ENCODE data around the gene VSIG1. TPM values are rescaled to one million over a fixed set of nuclear protein-coding genes. Genes with fewer than 3 reads are reported as not detected.

VSIG1 gene
- total RNA-seq, 1 experiment from 2014 or later = not detected

GRCh38 chrX:108121291-108121690, 76.4 kb downstream of the VSIG1 start:
- H3K36me3 ChIP-seq (ENCODE audit: low read depth) = no peaks in the 10 kb centered on the region
- intact Hi-C loops (cut with micrococcal nuclease; ENCODE audit: unreplicated experiment) = no loop called here
- H4K20me1 ChIP-seq (ENCODE audit: insufficient read depth) = no peaks in the 10 kb centered on the region
- no peaks in the 10 kb centered on the region for H3F3A ChIP-seq (ENCODE audit: insufficient read depth, low read depth)
- no peaks in the 10 kb centered on the region for H3K79me2 ChIP-seq (ENCODE audit: low read depth)
- TF ChIP-seq EZH2 (IDR thresholded peaks at IDR 0.05; ENCODE audit: low read depth) (no peak), CTCF (conservative IDR thresholded peaks at IDR 0.05) (no peak)
- no peak overlapping the region for H2AFZ ChIP-seq
- H3K27ac ChIP-seq = no peak overlapping the region
- H3K9me3 ChIP-seq (ENCODE audit: insufficient read depth, low read depth) = no peaks in the 10 kb centered on the region
- H3K4me1 ChIP-seq (replicated peaks; ENCODE audit: insufficient read depth) = no peaks in the 10 kb centered on the region
- BruUV-seq (replicated peaks) = no TSS peak
- CTCF ChIA-PET = no interaction called here
- H3K4me2 ChIP-seq = no peak overlapping the region
- POLR2A ChIA-PET (ENCODE audit: unreplicated experiment) = no interaction called here
- DNase-seq = no peak
- no peaks in the 10 kb centered on the region for H3K9me2 ChIP-seq (ENCODE audit: insufficient read depth)
- no peaks in the 10 kb centered on the region for H3K27me3 ChIP-seq (ENCODE audit: insufficient read depth, low read depth)
- H3K4me3 ChIP-seq = no peak overlapping the region

DNA sequence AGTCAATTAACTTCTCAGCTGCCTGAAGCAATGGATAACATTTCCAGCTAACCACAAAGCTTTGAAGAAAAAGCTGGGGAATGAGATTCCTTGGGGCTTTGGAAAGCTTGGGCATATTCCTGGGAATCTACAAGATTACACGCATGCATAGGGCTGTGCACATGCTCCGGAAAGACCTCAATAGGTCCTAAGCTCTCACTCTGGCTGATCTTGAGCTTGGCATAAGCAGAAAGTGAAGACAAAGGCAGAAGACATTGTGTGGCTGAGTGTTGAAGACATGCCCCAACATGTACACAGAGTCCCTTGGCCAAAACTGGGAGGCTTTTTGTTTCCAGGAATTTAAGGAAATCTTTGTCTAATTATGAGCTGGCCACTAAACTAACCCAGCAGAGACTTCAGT, 77.9 kb downstream of the VSIG1 start:
- DNase-seq = no peak
- no peak overlapping the region for H3K4me2 ChIP-seq

GRCh38 chrX:108123591-108124366, 78.9 kb downstream of the VSIG1 start:
- H3K9me3 ChIP-seq (ENCODE audit: insufficient read depth, low read depth) = no peaks in the 10 kb centered on the region
- H3F3A ChIP-seq (ENCODE audit: insufficient read depth, low read depth) = no peaks in the 10 kb centered on the region
- intact Hi-C loops (cut with micrococcal nuclease; ENCODE audit: unreplicated experiment) = no loop called here
- H3K4me2 ChIP-seq = no peak overlapping the region
- TF ChIP-seq CTCF (conservative IDR thresholded peaks at IDR 0.05) (no peak), EZH2 (IDR thresholded peaks at IDR 0.05; ENCODE audit: low read depth) (no peak)
- CTCF ChIA-PET = no interaction called here
- no peak for DNase-seq
- POLR2A ChIA-PET (ENCODE audit: unreplicated experiment) = no interaction called here
- no peaks in the 10 kb centered on the region for H4K20me1 ChIP-seq (ENCODE audit: insufficient read depth)
- no peak overlapping the region for H3K27ac ChIP-seq
- no peaks in the 10 kb centered on the region for H3K4me1 ChIP-seq (replicated peaks; ENCODE audit: insufficient read depth)
- BruUV-seq (replicated peaks) = no TSS peak
- no peaks in the 10 kb centered on the region for H3K36me3 ChIP-seq (ENCODE audit: low read depth)
- H3K27me3 ChIP-seq (ENCODE audit: insufficient read depth, low read depth) = no peaks in the 10 kb centered on the region
- no peaks in the 10 kb centered on the region for H3K9me2 ChIP-seq (ENCODE audit: insufficient read depth)
- H3K79me2 ChIP-seq (ENCODE audit: low read depth) = no peaks in the 10 kb centered on the region
- no peak overlapping the region for H3K4me3 ChIP-seq
- H2AFZ ChIP-seq = no peak overlapping the region

More for the DNA sequence above, 77.9 kb downstream of the VSIG1 start:
- TF ChIP-seq EZH2 (IDR thresholded peaks at IDR 0.05; ENCODE audit: low read depth) (no peak), CTCF (conservative IDR thresholded peaks at IDR 0.05) (no peak)
- no peaks in the 10 kb centered on the region for H3K79me2 ChIP-seq (ENCODE audit: low read depth)
- H3K4me3 ChIP-seq = no peak overlapping the region
- no peaks in the 10 kb centered on the region for H3K4me1 ChIP-seq (replicated peaks; ENCODE audit: insufficient read depth)
- H3K27me3 ChIP-seq (ENCODE audit: insufficient read depth, low read depth) = no peaks in the 10 kb centered on the region
- H3K9me3 ChIP-seq (ENCODE audit: insufficient read depth, low read depth) = no peaks in the 10 kb centered on the region
- no peaks in the 10 kb centered on the region for H3F3A ChIP-seq (ENCODE audit: insufficient read depth, low read depth)
- POLR2A ChIA-PET (ENCODE audit: unreplicated experiment) = no interaction called here
- no peaks in the 10 kb centered on the region for H3K36me3 ChIP-seq (ENCODE audit: low read depth)
- no peaks in the 10 kb centered on the region for H3K9me2 ChIP-seq (ENCODE audit: insufficient read depth)
- no peak overlapping the region for H2AFZ ChIP-seq
- H3K27ac ChIP-seq = no peak overlapping the region
- no peaks in the 10 kb centered on the region for H4K20me1 ChIP-seq (ENCODE audit: insufficient read depth)
- BruUV-seq (replicated peaks) = no TSS peak
- CTCF ChIA-PET = no interaction called here
- intact Hi-C loops (cut with micrococcal nuclease; ENCODE audit: unreplicated experiment) = no loop called here
